Keratinocyte (primary cell): Measurements from ENCODE around the gene AKR1C2.

Experiments used
- CTCF ChIP-seq, 3 experiments: IDR thresholded peaks in 1 of 3; conservative IDR thresholded peaks in 1 of 3; optimal IDR thresholded peaks in 1 of 3; 2 replicates in 2 of 3; 3 replicates in 1 of 3; pipeline versions ENCODE3 to v1.5.1; 2011; ENCODE audit warnings: low read length in 3 of 3, mild to moderate bottlenecking in 3 of 3, moderate library complexity in 2 of 3, control low read depth in 1 of 3, inconsistent platforms in 1 of 3; ENCODE audit not compliant: insufficient read depth in 2 of 3; ENCODE audit errors: extremely low read depth in 1 of 3
- EZH2 ChIP-seq: IDR thresholded peaks from one replicate; pipeline ENCODE4 v1.6.1; 2012; ENCODE audit warnings: inconsistent platforms, mild to moderate bottlenecking, low read length, moderate library complexity

DNA sequence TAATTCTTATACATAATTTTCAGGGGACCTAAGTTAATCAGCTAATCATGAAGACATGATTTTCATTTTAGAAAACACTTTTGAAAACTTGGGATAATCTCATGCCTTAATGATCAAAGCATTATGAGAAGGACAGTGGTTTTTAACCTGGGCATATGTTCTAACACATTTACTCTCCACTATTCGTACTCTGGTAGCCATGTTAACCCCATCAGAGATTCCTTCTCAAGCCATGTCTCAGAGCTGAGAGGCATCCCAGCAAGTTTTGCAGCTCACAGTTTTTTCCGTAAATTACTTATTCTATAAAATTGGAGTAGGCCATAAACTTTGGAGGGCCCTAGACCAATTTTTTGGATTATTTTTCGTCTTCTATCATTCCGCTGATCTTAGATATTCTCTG lies 24.8 kb downstream of the AKR1C2 start:
- TF ChIP-seq CTCF (optimal IDR thresholded peaks at IDR 0.05 in 1 of 3, IDR thresholded peaks at IDR 0.05 in 1 of 3, conservative IDR thresholded peaks at IDR 0.05 in 1 of 3; ENCODE audit: extremely low read depth in 1 of 3, insufficient read depth in 2 of 3, low read length in 3 of 3) (no peak), EZH2 (no peak)
